IPS-20b (cell line): ENCODE results near the gene TMEM245.
A peak's percentile ranks its signal among the peaks of the same experiment; 100 is the strongest.

Experiments used
- H3K27ac ChIP-seq: one replicate; pipeline ENCODE4 v1.5.1; 2013; ENCODE audit warnings: low read length
- H3K27me3 ChIP-seq: 2 replicates; pipeline ENCODE4 v1.6.1; 2013; ENCODE audit warnings: mild to moderate bottlenecking, low read length, inconsistent platforms; ENCODE audit not compliant: insufficient read depth
- H3K36me3 ChIP-seq: 2 replicates; pipeline ENCODE4 v1.6.1; 2013; ENCODE audit warnings: low read depth, mild to moderate bottlenecking, inconsistent platforms, low read length, moderate library complexity; ENCODE audit not compliant: insufficient read depth
- H3K4me1 ChIP-seq: 2 replicates; pipeline ENCODE4 v1.6.1; 2013; ENCODE audit warnings: mild to moderate bottlenecking, control low read depth, inconsistent platforms, low read length, moderate library complexity; ENCODE audit not compliant: insufficient read depth
- H3K4me3 ChIP-seq: 2 replicates; pipeline ENCODE4 v1.5.1; 2013; ENCODE audit warnings: mild to moderate bottlenecking, low read length, inconsistent platforms
- H3K9ac ChIP-seq: 2 replicates; pipeline ENCODE4 v1.6.1; 2013; ENCODE audit warnings: low read depth, mild to moderate bottlenecking, inconsistent platforms, low read length, moderate library complexity
- H3K9me3 ChIP-seq: 2 replicates; pipeline ENCODE4 v1.6.1; 2013; ENCODE audit warnings: mild to moderate bottlenecking, low read depth, low read length, inconsistent platforms; ENCODE audit not compliant: insufficient read depth

TMEM245 gene

DNA sequence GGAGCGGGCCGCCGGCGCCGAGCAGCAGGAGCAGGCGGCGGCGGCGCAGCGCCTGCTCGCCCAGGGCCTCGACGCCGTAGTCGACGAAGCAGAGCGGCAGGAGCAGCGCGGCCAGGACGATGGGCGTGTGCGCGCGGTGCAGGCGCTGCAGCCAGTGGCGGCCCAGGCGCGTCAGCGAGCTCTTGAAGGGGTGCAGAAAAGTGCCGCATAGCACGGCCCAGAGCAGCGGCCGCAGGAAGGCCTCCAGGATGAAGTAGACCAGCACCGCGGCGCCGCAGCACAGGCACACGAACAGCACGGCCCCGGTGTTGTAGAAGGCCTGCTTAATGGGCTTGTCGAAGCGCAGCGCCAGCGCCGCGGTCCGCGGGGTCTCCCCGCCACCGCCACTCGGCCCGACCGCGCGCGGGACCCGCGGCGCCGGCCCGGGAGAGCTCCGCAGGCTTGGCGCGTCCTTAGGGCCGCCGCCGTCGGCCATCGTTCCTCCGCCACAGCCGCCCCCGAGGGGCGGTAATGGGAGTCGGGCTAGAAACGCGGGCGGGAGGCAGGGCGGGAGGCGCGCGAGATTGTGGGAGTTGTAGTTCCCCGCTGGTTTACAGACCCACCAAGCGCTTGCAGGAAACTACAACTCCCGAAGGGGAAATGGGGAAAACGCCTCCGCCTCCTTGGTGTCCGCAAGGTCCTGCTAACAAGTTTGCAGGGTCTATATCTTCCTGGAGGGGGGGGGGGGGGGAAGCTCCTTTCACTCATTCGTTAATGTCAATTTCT is at the start of gene TMEM245:
Gene TMEM245 (minus strand): TSS at position 509 of the 765 bp plus-strand sequence. CDS start 34 bp downstream, at position 475.
- Histone ChIP-seq H3K4me1 (peaks cover 14% of the 10 kb centered on the region; the same call in 1 of the 2 replicates), H3K4me3 (peak within 1 kb of the TSS; percentile 93), H3K27ac (peak within 1 kb of the TSS; percentile 16), H3K27me3 (no peaks in the 10 kb centered on the region), H3K9me3 (no peaks in the 10 kb centered on the region), H3K36me3 (peaks cover 5% of the 10 kb centered on the region; the same call in 1 of the 2 replicates), H3K9ac (peak within 1 kb of the TSS; percentile 90)

DNA sequence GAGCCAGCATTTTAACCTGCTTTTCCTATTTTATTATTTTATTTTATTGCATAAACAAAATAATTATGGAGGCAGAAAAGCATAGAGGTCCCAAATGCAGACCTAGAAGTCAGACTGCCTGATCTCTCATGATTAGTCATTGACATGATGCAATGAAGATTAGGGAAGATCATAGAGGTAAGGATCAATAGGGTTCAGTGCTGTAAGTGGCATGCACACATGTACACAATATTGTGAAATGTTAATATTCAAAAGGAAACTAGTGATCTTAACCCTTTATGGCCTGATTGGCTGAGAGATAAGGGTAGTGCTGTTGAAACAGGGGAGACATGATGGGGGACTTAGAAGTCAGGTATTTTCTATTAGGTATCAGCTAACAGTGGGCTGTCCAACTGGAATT is 48.4 kb upstream of the TMEM245 start:
- H3K36me3 ChIP-seq, result no peaks in the 10 kb centered on the region
- peaks cover 62% of the 10 kb centered on the region for H3K27me3 ChIP-seq
- H3K9ac ChIP-seq, result no peak overlapping the region
- H3K27ac ChIP-seq, result no peak overlapping the region
- peaks cover 5% of the 10 kb centered on the region; the same call in 1 of the 2 replicates for H3K4me1 ChIP-seq
- H3K9me3 ChIP-seq, result peaks cover 3% of the 10 kb centered on the region; the same call in 1 of the 2 replicates
- H3K4me3 ChIP-seq, result no peak overlapping the region

DNA sequence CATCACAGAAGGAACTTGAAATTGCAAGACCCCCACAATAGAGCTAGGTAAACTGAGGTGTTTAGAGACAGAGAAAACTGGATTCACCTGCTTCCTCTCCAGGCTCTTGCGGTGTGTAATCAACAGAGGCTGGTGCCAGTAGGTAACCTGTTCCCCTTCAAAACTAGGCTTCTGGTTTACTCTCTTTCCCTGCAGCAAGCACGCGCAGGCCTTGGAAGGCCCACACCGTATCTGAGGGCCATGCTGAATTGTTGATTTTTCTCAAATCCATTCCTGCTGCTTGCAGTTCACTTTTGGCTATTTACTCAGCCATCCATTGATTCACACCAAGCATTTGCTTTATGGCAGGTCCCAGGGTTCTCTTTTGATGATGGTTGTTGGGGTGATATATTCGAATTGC is 48.0 kb upstream of the TMEM245 start:
- H3K27me3 ChIP-seq, result peaks cover 66% of the 10 kb centered on the region
- no peak overlapping the region for H3K9ac ChIP-seq
- H3K9me3 ChIP-seq, result peaks cover 3% of the 10 kb centered on the region; the same call in 1 of the 2 replicates
- H3K4me1 ChIP-seq, result peaks cover 5% of the 10 kb centered on the region; the same call in 1 of the 2 replicates
- no peak overlapping the region for H3K4me3 ChIP-seq
- no peaks in the 10 kb centered on the region for H3K36me3 ChIP-seq
- H3K27ac ChIP-seq, result no peak overlapping the region

DNA sequence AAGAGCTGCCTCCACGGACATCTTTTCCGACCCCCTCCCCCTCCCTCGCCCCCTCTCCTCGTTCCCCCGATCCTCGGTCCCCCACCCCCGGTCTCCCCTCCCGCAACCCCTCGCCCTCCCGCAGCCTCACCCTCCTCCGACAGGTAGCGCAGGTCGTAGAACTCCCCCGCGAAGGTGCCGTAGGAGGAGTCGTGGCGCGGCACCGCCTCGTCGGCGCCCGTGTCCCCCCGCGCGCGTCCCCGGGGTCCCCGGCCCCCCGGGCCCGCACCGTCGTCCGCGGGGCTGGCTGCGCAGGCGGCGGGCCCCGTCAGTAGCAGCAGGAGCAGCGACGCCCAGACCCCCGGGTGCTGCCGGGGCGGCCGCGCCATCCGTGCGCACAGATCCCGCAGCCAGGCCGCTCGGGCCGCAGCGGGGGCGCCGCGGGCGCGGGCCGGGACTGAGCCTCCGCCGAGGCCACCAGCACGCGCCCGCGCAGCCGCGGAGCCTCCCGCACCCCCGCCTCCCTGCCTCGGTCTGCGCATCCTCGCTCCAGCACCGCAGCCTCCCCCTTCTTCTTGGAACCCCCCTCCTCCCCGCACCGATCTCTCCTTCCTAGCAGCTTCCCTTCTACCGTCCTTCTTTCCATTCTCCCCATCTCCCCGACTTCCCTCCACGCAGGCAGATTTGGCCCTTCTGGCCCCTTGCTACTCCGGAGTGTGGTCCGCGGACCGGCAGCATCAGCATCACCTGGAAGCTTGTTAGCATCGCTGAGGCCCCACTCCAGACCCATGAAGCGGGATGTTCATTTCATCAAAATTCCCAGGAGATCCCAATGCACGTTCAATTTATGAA is 47.2 kb upstream of the TMEM245 start, which contains the start of gene FRRS1L:
Gene FRRS1L (minus strand): TSS at position 479 of the 831 bp plus-strand sequence. CDS start 111 bp downstream, at position 368.
- no peak within 1 kb of the TSS for H3K9ac ChIP-seq
- peaks cover 5% of the 10 kb centered on the region; the same call in 1 of the 2 replicates for H3K4me1 ChIP-seq
- peak within 1 kb of the TSS; percentile 65 for H3K4me3 ChIP-seq
- H3K27ac ChIP-seq, result no peak within 1 kb of the TSS
- peaks cover 3% of the 10 kb centered on the region; the same call in 1 of the 2 replicates for H3K9me3 ChIP-seq
- H3K27me3 ChIP-seq, result peaks cover 67% of the 10 kb centered on the region
- no peaks in the 10 kb centered on the region for H3K36me3 ChIP-seq

- Histone ChIP-seq H3K27ac (no peak overlapping the region), H3K36me3 (no peaks in the 10 kb centered on the region), H3K9ac (no peak overlapping the region), H3K9me3 (peaks cover 3% of the 10 kb centered on the region; the same call in 1 of the 2 replicates), H3K4me1 (peaks cover 5% of the 10 kb centered on the region; the same call in 1 of the 2 replicates), H3K4me3 (peak overlapping the region; percentile 65), H3K27me3 (peaks cover 67% of the 10 kb centered on the region)
These were observed 46.5 kb upstream of the TMEM245 start for GRCh38 chr9:109166171-109166770.

- Histone ChIP-seq H3K4me3 (no peak overlapping the region), H3K4me1 (peaks cover 5% of the 10 kb centered on the region; the same call in 1 of the 2 replicates), H3K36me3 (no peaks in the 10 kb centered on the region), H3K27ac (no peak overlapping the region), H3K9me3 (peaks cover 3% of the 10 kb centered on the region; the same call in 1 of the 2 replicates), H3K27me3 (peaks cover 66% of the 10 kb centered on the region), H3K9ac (no peak overlapping the region)
These were observed 44.3 kb upstream of the TMEM245 start for GRCh38 chr9:109164042-109164441.

DNA sequence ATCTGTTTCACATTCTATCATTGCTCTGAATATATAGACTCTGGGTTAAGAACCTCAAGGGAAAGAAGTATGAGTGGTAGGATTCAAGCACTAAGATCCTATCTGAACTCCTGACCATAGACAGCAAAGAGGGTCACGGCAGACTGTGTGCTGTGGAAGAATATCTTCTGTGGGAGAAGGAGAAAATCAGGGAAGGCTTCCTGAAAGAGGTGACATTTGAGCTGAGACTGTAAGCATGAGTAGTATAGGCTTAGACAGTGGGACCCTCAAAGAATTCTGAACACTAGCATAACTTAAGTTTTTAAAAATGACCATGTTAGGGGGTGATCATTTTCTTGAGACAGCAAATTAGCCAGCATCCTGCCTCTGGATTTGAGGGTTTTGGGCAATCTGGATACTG is 43.4 kb upstream of the TMEM245 start:
- Histone ChIP-seq H3K9me3 (peaks cover 3% of the 10 kb centered on the region; the same call in 1 of the 2 replicates), H3K9ac (no peak overlapping the region), H3K4me1 (peaks cover 5% of the 10 kb centered on the region; the same call in 1 of the 2 replicates), H3K27me3 (peaks cover 58% of the 10 kb centered on the region), H3K27ac (no peak overlapping the region), H3K36me3 (no peaks in the 10 kb centered on the region), H3K4me3 (no peak overlapping the region)

DNA sequence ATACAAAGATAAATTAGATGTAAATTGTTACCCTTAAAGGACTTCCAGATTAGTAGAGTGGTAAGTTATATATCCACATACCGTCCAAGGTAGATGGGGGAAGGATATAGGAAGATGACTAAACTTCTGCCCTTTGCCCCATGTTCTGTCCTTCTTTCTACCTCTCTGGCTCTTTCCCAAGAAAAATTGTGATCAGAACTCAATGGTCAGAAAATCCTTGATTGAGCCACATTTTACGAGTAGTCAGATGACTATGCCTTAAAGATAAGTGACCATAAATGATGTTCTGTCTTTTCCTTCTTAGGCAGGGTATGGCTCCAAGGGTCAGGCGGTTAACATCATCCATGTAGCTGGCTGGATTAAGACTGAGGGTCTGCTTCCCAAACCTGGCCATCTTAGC is 42.9 kb upstream of the TMEM245 start:
- Histone ChIP-seq H3K27ac (no peak overlapping the region), H3K4me1 (peaks cover 5% of the 10 kb centered on the region; the same call in 1 of the 2 replicates), H3K27me3 (peaks cover 52% of the 10 kb centered on the region), H3K36me3 (no peaks in the 10 kb centered on the region), H3K4me3 (no peak overlapping the region), H3K9me3 (peaks cover 3% of the 10 kb centered on the region; the same call in 1 of the 2 replicates), H3K9ac (no peak overlapping the region)

DNA sequence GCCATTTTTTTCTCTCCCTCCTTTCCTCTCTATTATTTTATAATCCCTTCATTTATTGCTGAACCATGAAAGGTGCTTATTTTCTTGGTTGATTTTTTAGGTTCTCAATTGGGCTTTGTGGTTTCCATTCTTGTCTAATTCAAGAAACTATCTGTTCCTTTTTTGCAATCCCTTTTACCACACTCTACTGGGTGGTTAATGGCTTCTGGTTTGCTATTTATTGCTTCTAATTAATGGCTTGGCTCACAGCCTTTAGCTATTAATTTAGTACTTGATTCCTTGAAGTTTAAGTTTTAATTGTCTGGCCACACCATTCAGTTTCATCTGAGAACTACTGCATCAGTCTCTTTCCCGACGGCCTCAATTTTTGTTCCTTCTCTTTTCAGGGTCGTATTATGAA is 41.7 kb upstream of the TMEM245 start:
- no peaks in the 10 kb centered on the region for H3K36me3 ChIP-seq
- H3K27me3 ChIP-seq, result peaks cover 42% of the 10 kb centered on the region
- H3K27ac ChIP-seq, result no peak overlapping the region
- peaks cover 3% of the 10 kb centered on the region; the same call in 1 of the 2 replicates for H3K9me3 ChIP-seq
- H3K4me1 ChIP-seq, result peaks cover 5% of the 10 kb centered on the region; the same call in 1 of the 2 replicates
- no peak overlapping the region for H3K4me3 ChIP-seq
- no peak overlapping the region for H3K9ac ChIP-seq

DNA sequence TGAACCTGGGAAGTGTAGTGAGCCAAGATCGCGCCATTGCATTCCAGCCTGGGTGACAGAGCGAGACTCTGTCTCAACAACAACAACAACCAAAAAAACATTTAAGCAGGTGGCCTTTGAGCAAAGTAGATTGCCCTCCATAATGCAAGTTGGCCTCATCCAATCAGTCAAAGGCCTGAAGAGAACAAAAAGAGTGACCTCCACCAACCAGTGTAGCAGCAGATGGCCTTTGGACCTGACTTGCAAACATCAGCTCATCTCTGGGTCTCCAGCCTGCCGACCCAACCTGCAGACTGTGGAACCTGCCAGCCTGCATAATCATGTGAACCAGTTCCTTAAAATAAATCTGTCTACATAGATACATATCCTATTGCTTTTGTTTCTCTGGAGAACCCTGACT is 39.8 kb upstream of the TMEM245 start:
- H3K4me3 ChIP-seq, result no peak overlapping the region
- no peak overlapping the region for H3K27ac ChIP-seq
- H3K27me3 ChIP-seq, result peaks cover 23% of the 10 kb centered on the region
- H3K36me3 ChIP-seq, result no peaks in the 10 kb centered on the region
- H3K9ac ChIP-seq, result no peak overlapping the region
- no peaks in the 10 kb centered on the region for H3K9me3 ChIP-seq
- no peaks in the 10 kb centered on the region for H3K4me1 ChIP-seq

GRCh38 chr9:109158651-109159050 is 38.9 kb upstream of the TMEM245 start:
- peaks cover 14% of the 10 kb centered on the region for H3K27me3 ChIP-seq
- H3K4me1 ChIP-seq, result no peaks in the 10 kb centered on the region
- H3K9ac ChIP-seq, result no peak overlapping the region
- H3K9me3 ChIP-seq, result peaks cover 6% of the 10 kb centered on the region
- H3K36me3 ChIP-seq, result no peaks in the 10 kb centered on the region
- H3K4me3 ChIP-seq, result no peak overlapping the region
- H3K27ac ChIP-seq, result no peak overlapping the region
